MCF 10A (cell line): ENCODE data around the gene MED12L. TPM values are rescaled to one million over a fixed set of nuclear protein-coding genes. Genes with fewer than 3 reads are reported as not detected.

ENCODE experiments used
- BruUV-seq: library from RNA; stranded (reverse); fragments of 400-500 nt; replicated peaks from 2 replicates; lab custom pipeline; 2021; lab: Mats Ljungman, UMichigan
- CTCF ChIA-PET: fragments of 300-600 bp; sonication (Branson Sonifier 250); formaldehyde crosslinking; extraction: SDS; loops from one replicate; lab custom pipeline; 2021; ENCODE audit warnings: antibody characterized with exemption, inconsistent platforms; lab: Yijun Ruan, JAX
- POLR2A ChIA-PET: fragments of 300-600, 350-650 bp; sonication (Branson Sonifier 250); formaldehyde crosslinking; extraction: SDS; loops from one replicate; lab custom pipeline; 2020; ENCODE audit warnings: antibody characterized with exemption, inconsistent platforms; lab: Yijun Ruan, JAX
- DNase-seq: peaks from one replicate; pipeline ENCODE4 v3.0.0-alpha.2; 2018; ENCODE audit not compliant: unreplicated experiment
- H3K27ac Mint-ChIP-seq: one replicate; pipeline ENCODE4 v1.8.0; 2022; ENCODE audit warnings: mild to moderate bottlenecking, low read depth, mixed read lengths; ENCODE audit not compliant: unreplicated experiment
- H3K27me3 Mint-ChIP-seq: one replicate; pipeline ENCODE4 v1.8.0; 2022; ENCODE audit warnings: mixed read lengths; ENCODE audit not compliant: insufficient read depth, unreplicated experiment
- H3K36me3 Mint-ChIP-seq: one replicate; pipeline ENCODE4 v1.8.0; 2022; ENCODE audit warnings: mild to moderate bottlenecking, moderate library complexity, mixed read lengths; ENCODE audit not compliant: insufficient read depth, unreplicated experiment
- H3K4me1 Mint-ChIP-seq: one replicate; pipeline ENCODE4 v1.8.0; 2022; ENCODE audit warnings: mixed read lengths; ENCODE audit not compliant: insufficient read depth, unreplicated experiment
- H3K4me3 Mint-ChIP-seq: one replicate; pipeline ENCODE4 v1.8.0; 2022; ENCODE audit warnings: mild to moderate bottlenecking, moderate library complexity, mixed read lengths; ENCODE audit not compliant: unreplicated experiment
- H3K9me3 Mint-ChIP-seq: one replicate; pipeline ENCODE4 v1.8.0; 2022; ENCODE audit warnings: mixed read lengths; ENCODE audit not compliant: unreplicated experiment
- CTCF ChIP-seq: fragments of 200-600 bp; IDR thresholded peaks from one replicate; pipeline ENCODE4 v1.8.0; 2022; ENCODE audit warnings: antibody characterized with exemption, mild to moderate bottlenecking; ENCODE audit not compliant: unreplicated experiment
- intact Hi-C: fragments of 100-400 bp; cut with micrococcal nuclease; formaldehyde crosslinking; loops from 2 replicates; pipeline ENCODE4 v1.14.1; 2022
- total RNA-seq: library from RNA; stranded (reverse); gene quantifications from 2 replicates; pipeline ENCODE4 v1.2.3, GENCODE V29; 2022

The MED12L gene
- total RNA-seq, 1 experiment from 2014 or later = 0.47 TPM

- POLR2A ChIA-PET = interaction anchor here (0.6 to 1.1 kb wide), 3 partner anchors 29 to 93 kb away, joined by 3 read pairs; no protein-coding TSS in a partner anchor
- BruUV-seq = no TSS peak
- peak; percentile 36 for DNase-seq
- no peak for TF ChIP-seq CTCF
- Mint-ChIP-seq H3K9me3 (peaks cover 9% of the 10 kb centered on the region), H3K27me3 (no peaks in the 10 kb centered on the region), H3K4me3 (no peak overlapping the region), H3K36me3 (no peaks in the 10 kb centered on the region), H3K4me1 (peaks cover 8% of the 10 kb centered on the region), H3K27ac (no peak overlapping the region)
- intact Hi-C loops = no loop called here
- CTCF ChIA-PET = interaction anchor here (0.9 to 1.6 kb wide), 4 partner anchors 9 to 86 kb away, joined by 3 to 4 read pairs (median 3); no protein-coding TSS in a partner anchor
These were observed 133.6 kb downstream of the MED12L start for GRCh38 chr3:151219056-151219455.

GRCh38 chr3:151224268-151224866, 138.9 kb downstream of the MED12L start:
- ChIA-PET CTCF (interaction anchor here (0.6 to 6.4 kb wide), 8 partner anchors 56 to 1302 kb away, joined by 3 to 107 read pairs (median 4); partner anchors contain the start of gene P2RY14), POLR2A (interaction anchor here (1.0 kb wide), 1 partner anchor 92 kb away, joined by 3 read pairs; the partner anchor contains the start of gene GPR87)
- H3K27me3 Mint-ChIP-seq = no peaks in the 10 kb centered on the region
- no peak overlapping the region for H3K4me3 Mint-ChIP-seq
- H3K27ac Mint-ChIP-seq = no peak overlapping the region
- peaks cover 9% of the 10 kb centered on the region for H3K9me3 Mint-ChIP-seq
- no peak for DNase-seq
- H3K36me3 Mint-ChIP-seq = no peaks in the 10 kb centered on the region
- intact Hi-C loops = no loop called here
- no TSS peak for BruUV-seq
- no peak for TF ChIP-seq CTCF
- H3K4me1 Mint-ChIP-seq = peaks cover 20% of the 10 kb centered on the region

GRCh38 chr3:151225040-151225975, 139.8 kb downstream of the MED12L start:
- TF ChIP-seq CTCF = no peak
- CTCF ChIA-PET = interaction anchor here (0.6 to 6.5 kb wide), 13 partner anchors 23 to 1301 kb away, joined by 3 to 107 read pairs (median 4); partner anchors contain the start of gene P2RY14
- H3K27ac Mint-ChIP-seq = no peak overlapping the region
- H3K36me3 Mint-ChIP-seq = no peaks in the 10 kb centered on the region
- peaks cover 9% of the 10 kb centered on the region for H3K9me3 Mint-ChIP-seq
- no peak overlapping the region for H3K4me3 Mint-ChIP-seq
- no peaks in the 10 kb centered on the region for H3K27me3 Mint-ChIP-seq
- H3K4me1 Mint-ChIP-seq = peaks cover 18% of the 10 kb centered on the region
- intact Hi-C loops = loop anchor here (5.0 kb wide), 2 partner anchors 212 to 692 kb away; no protein-coding TSS in a partner anchor
- no peak for DNase-seq
- POLR2A ChIA-PET = interaction anchor here (0.6 to 1.3 kb wide), 5 partner anchors 10 to 393 kb away, joined by 3 to 8 read pairs (median 4); no protein-coding TSS in a partner anchor
- no TSS peak for BruUV-seq
